ENCODE data around the gene FYTTD1. TPM values are rescaled to one million over a fixed set of nuclear protein-coding genes. Genes with fewer than 3 reads are reported as not detected.

The FYTTD1 gene
- total RNA-seq, 1 donor from 2014 or later = 37.7 TPM

DNA sequence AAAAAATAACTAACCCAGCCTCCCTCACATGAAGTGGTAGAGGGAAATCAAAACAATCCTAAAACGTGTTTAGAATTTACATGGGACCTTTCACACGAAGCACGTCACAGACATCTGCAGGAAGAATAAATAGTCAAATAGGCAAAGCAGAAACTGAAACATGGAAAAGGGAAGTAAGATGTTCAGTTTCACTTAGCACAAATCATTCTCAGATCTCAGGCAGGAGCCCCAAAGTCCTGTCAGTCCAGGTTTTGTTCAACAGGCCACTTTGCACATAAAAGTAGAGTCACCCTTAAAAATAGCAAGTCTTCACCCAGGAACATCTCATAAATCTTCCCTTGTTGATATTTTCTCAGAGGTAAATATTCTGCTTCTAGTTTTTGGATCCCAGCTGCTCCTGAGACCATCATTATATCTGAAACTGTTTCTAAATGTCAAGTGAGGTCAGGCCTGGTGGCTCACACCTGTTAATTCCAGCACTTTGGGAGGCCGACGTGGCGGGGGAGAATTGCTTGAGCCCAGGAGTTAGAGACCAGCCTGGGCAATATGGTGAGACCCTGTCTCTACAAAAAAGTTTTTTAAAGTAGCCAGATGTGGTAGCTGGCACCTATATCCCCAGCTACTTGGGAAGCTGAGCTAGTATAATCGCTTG lies 14.9 kb upstream of the FYTTD1 start:
- no peak for ATAC-seq

DNA sequence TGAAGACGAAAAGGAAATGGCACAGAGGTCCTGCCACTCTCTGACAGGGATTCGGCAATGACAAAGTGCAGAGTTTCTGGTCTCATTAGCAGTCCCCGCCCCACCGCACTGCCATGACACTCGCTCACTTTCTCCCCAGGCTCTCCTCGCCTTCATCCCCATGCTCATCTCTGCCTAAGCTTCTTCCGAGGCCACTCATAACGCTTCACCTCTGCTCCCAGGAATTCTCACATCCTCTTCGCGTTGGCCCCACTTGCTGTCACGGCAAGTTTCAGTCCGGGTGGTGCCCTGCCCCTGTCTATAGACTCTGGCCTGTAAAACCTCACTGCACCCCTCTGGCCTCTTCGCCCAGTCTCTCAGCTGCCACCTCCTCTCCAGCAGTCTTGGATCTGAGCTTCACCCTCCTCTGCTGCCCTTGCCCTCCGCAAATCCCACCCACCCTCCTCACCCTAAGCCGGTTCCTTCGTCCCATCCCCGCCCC lies 13.6 kb upstream of the FYTTD1 start:
- TF ChIP-seq, protein P1, sequence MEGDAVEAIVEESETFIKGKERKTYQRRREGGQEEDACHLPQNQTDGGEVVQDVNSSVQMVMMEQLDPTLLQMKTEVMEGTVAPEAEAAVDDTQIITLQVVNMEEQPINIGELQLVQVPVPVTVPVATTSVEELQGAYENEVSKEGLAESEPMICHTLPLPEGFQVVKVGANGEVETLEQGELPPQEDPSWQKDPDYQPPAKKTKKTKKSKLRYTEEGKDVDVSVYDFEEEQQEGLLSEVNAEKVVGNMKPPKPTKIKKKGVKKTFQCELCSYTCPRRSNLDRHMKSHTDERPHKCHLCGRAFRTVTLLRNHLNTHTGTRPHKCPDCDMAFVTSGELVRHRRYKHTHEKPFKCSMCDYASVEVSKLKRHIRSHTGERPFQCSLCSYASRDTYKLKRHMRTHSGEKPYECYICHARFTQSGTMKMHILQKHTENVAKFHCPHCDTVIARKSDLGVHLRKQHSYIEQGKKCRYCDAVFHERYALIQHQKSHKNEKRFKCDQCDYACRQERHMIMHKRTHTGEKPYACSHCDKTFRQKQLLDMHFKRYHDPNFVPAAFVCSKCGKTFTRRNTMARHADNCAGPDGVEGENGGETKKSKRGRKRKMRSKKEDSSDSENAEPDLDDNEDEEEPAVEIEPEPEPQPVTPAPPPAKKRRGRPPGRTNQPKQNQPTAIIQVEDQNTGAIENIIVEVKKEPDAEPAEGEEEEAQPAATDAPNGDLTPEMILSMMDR (IDR thresholded peaks at IDR 0.05) = no peak
- peak; percentile 33 to 36 for ATAC-seq
- intact Hi-C loops (cut with DNase I) = no loop called here
- Histone ChIP-seq H3K4me3 (peak overlapping the region; percentile 93), H3K27me3 (ENCODE audit: low read depth) (no peaks in the 10 kb centered on the region), H3K36me3 (no peaks in the 10 kb centered on the region), H3K27ac (peak overlapping the region; percentile 88), H3K9me3 (no peaks in the 10 kb centered on the region), H3K4me1 (peaks cover 27% of the 10 kb centered on the region)
- no peak for DNase-seq

More for the DNA sequence above, 14.9 kb upstream of the FYTTD1 start:
- Histone ChIP-seq H3K9me3 (no peaks in the 10 kb centered on the region), H3K4me1 (peaks cover 27% of the 10 kb centered on the region), H3K36me3 (no peaks in the 10 kb centered on the region), H3K27ac (peak overlapping the region; percentile 64), H3K4me3 (no peak overlapping the region), H3K27me3 (ENCODE audit: low read depth) (no peaks in the 10 kb centered on the region)
- intact Hi-C loops (cut with DNase I) = no loop called here
- no peak for DNase-seq
- TF ChIP-seq, protein P1 (IDR thresholded peaks at IDR 0.05) = no peak

DNA sequence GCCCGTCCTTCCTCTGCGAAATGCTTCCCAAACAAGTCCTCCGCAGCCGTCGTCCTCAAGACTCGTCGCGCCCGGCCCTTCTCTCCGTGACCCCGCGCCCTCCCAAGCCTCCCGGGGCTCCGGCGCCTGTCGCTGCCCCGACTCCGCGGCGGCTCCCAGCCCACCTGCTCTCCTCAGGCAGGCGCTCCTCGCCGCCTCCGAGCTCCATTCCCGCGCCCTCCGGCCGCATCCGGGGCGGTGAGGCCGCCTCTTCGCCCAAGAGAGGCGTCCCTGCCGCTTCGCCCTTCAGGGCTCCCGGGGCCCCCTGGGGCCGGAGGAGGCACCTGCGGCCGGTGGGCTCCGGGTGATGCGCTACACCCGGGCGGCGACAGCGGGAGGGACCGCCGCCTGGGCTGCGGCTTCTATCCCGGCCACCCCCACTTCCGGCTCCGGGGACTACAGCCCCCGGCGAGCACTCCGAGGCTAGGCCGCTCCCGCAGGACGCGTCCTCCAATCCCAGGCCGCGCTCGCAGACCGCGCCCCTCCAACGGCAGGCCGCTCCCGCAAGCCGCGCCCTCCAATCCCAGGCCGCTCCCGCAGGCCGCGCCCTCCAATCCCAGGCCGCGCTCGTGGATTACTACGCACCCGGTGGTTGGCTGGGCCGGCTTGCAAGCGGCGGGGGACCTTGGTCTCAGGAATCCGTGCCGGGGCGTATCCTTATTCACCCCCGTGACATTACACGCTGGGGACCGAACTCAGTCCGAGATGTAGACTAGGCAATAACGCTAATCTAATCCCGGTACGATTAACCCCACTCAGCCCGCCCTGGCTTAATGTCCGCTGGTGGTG lies 13.0 kb upstream of the FYTTD1 start, which contains the start of gene RUBCN:
Gene RUBCN, minus strand, starts transcription at position 414 of the 828 bp plus-strand sequence. Its CDS starts 185 bp downstream, at position 229.
- Histone ChIP-seq H3K4me3 (peak within 1 kb of the TSS; percentile 93), H3K4me1 (peaks cover 27% of the 10 kb centered on the region), H3K36me3 (no peaks in the 10 kb centered on the region), H3K27ac (peak within 1 kb of the TSS; percentile 88), H3K9me3 (no peaks in the 10 kb centered on the region), H3K27me3 (ENCODE audit: low read depth) (no peaks in the 10 kb centered on the region)
- DNase-seq (peak; percentile 97), ATAC-seq (peak; percentile 99 to 100)
- intact Hi-C loops (cut with DNase I) = no loop called here
- TF ChIP-seq, protein P1 (IDR thresholded peaks at IDR 0.05) = no peak

DNA sequence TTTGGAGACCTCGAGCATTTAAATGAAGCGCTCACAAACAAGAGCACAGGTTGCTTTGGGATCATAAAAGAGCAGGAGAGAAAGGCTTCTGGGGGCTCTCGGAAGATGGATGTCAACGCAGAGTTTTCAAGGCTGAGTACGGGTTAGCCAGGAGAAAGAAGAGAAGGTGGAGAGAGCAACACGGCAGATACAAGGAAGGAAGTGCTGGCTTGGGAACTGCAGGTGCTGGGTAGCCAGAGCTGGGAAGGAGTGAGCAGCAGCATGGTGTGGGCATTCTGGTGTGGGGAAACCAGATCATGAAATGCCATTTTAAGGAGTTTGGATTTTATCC lies 12.4 kb upstream of the FYTTD1 start:
- TF ChIP-seq, protein P1 (IDR thresholded peaks at IDR 0.05) = no peak
- Histone ChIP-seq H3K4me3 (peak overlapping the region; percentile 93), H3K4me1 (peaks cover 27% of the 10 kb centered on the region), H3K36me3 (no peaks in the 10 kb centered on the region), H3K27ac (peak overlapping the region; percentile 88), H3K9me3 (no peaks in the 10 kb centered on the region), H3K27me3 (ENCODE audit: low read depth) (no peaks in the 10 kb centered on the region)
- DNase-seq (no peak), ATAC-seq (peak in 1 of 2 donors; percentile 8)
- intact Hi-C loops (cut with DNase I) = no loop called here

DNA sequence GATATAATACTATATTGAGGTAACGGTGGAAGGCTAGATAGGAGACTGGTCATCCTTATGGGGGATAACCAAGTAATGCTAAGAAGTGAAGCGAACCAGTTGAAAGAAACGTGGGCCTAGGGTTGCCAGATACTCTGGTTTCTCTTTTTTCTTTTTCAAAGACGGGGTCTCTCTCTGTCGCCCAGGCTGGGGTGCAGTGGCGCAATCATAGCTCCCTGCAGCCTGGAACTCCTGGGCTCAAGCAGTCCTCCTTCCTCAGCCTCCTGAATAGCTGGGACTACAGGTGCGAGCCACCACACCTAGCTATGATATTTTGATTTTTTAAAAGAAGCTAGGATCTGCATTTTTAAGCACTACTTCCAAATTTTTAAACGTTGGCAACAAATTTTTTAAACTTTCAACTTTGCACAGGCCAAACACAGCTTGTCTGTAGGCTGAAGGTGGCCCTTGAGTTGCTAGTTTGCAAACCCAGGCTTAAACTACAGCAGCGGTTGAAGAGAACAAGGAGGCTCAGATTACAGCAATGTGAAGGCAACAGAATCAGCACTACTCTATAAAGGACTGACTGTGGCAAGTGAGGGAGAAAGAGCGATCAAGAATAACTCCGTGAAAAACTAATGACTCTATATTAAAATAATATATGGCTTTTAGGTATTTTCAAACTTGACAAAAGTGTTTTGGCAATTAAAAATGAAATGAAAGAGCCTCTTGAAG lies 11.8 kb upstream of the FYTTD1 start:
- peak overlapping the region; percentile 93 for H3K4me3 ChIP-seq
- H3K36me3 ChIP-seq = no peaks in the 10 kb centered on the region
- no peaks in the 10 kb centered on the region for H3K9me3 ChIP-seq
- intact Hi-C loops (cut with DNase I) = no loop called here
- ATAC-seq (no peak), DNase-seq (no peak)
- H3K4me1 ChIP-seq = peaks cover 27% of the 10 kb centered on the region
- TF ChIP-seq, protein P1 (IDR thresholded peaks at IDR 0.05) = no peak
- H3K27me3 ChIP-seq (ENCODE audit: low read depth) = no peaks in the 10 kb centered on the region
- H3K27ac ChIP-seq = no peak overlapping the region

All from lower lobe of right lung (tissue), 2 donors.